ENCODE measurements around the gene ATP6V1E1. TPM values are rescaled to one million over a fixed set of nuclear protein-coding genes. Genes with fewer than 3 reads are reported as not detected.
"Not testable (repeated sequence)": the region's sequence is repeated elsewhere in the genome, so short reads cannot be mapped to it uniquely, and the experiment has no call there.

Gene ATP6V1E1
- total RNA-seq, 1 donor from 2014 or later: 64.2 TPM

DNA sequence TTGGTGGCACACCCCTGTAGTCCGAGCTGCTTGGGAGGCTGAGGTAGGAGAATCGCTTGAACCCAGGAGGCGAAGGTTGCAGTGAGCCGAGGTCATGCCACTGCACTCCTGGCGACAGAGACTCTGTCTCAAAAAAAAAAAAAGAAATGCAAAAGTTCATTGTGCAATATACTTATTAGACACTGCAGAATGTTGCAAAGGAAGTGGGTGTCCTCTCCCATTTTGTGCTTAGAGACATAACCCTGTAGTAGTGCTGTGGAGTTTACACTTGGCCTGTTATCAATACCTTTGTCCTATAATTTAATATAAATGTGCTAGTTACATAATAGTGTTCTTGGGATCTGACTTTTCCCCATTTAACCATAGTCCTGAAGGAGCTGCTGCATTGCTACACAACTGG is 19.4 kb upstream of the ATP6V1E1 start:
- no peak overlapping the region for H3K27ac Mint-ChIP-seq
- H3K9me3 Mint-ChIP-seq: no peaks in the 10 kb centered on the region
- H3K36me3 Mint-ChIP-seq: peaks cover 6% of the 10 kb centered on the region
- H3K4me3 Mint-ChIP-seq: no peak overlapping the region
- H3K27me3 Mint-ChIP-seq: no peaks in the 10 kb centered on the region
- H3K4me1 Mint-ChIP-seq (ENCODE audit: unreplicated experiment): no peaks in the 10 kb centered on the region
- no peak for DNase-seq (ENCODE audit: extremely low spot score, unreplicated experiment)
- TF ChIP-seq, protein P1, sequence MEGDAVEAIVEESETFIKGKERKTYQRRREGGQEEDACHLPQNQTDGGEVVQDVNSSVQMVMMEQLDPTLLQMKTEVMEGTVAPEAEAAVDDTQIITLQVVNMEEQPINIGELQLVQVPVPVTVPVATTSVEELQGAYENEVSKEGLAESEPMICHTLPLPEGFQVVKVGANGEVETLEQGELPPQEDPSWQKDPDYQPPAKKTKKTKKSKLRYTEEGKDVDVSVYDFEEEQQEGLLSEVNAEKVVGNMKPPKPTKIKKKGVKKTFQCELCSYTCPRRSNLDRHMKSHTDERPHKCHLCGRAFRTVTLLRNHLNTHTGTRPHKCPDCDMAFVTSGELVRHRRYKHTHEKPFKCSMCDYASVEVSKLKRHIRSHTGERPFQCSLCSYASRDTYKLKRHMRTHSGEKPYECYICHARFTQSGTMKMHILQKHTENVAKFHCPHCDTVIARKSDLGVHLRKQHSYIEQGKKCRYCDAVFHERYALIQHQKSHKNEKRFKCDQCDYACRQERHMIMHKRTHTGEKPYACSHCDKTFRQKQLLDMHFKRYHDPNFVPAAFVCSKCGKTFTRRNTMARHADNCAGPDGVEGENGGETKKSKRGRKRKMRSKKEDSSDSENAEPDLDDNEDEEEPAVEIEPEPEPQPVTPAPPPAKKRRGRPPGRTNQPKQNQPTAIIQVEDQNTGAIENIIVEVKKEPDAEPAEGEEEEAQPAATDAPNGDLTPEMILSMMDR (conservative IDR thresholded peaks at IDR 0.05): no peak

DNA sequence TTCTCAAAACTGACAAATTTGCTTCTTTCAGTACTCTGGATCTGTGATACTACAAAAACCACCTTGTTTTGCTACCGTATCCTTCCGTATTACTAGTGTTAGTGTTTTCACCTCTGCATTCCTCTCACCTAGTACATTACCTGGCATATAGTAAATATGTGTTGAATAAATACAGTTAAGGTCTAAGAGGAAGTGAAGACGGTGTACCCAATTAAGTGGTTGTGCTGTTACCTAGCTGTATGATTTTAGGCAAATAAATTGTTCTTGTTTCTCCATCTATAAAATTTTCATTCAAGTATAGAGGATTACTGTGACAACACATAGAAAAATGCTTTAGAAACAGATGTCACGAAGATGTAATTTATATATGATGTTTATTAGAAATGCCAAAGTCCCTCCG is 18.9 kb upstream of the ATP6V1E1 start:
- Mint-ChIP-seq H3K9me3 (no peaks in the 10 kb centered on the region), H3K36me3 (peaks cover 11% of the 10 kb centered on the region), H3K27me3 (no peaks in the 10 kb centered on the region), H3K4me1 (ENCODE audit: unreplicated experiment) (no peaks in the 10 kb centered on the region), H3K27ac (no peak overlapping the region), H3K4me3 (no peak overlapping the region)
- TF ChIP-seq, protein P1 (conservative IDR thresholded peaks at IDR 0.05): no peak
- DNase-seq (ENCODE audit: extremely low spot score, unreplicated experiment): no peak

DNA sequence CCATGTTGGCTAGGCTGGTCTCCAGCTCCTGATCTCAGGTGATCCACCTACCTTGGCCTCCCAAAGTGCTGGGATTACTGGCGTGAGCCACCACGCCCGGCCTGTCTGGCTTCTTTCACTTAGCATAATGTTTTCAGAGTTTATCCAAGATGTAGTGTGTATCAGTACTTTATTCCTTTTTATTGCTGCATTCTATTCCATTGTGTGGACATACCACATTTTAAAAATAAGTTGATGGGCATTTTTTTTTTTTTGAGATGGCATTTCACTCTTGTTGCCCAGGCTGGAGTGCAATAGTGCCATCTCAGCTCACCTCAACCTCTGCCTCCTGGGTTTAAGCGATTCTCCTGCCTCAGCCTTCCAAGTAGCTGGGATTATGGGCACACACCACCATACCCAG is 13.8 kb upstream of the ATP6V1E1 start:
- not testable (repeated sequence) for H3K9me3 Mint-ChIP-seq; DNase-seq (ENCODE audit: extremely low spot score, unreplicated experiment); H3K4me3 Mint-ChIP-seq; H3K4me1 Mint-ChIP-seq (ENCODE audit: unreplicated experiment); H3K27me3 Mint-ChIP-seq
- Mint-ChIP-seq H3K36me3 (peaks cover 11% of the 10 kb centered on the region), H3K27ac (peak overlapping the region; percentile 83)

DNA sequence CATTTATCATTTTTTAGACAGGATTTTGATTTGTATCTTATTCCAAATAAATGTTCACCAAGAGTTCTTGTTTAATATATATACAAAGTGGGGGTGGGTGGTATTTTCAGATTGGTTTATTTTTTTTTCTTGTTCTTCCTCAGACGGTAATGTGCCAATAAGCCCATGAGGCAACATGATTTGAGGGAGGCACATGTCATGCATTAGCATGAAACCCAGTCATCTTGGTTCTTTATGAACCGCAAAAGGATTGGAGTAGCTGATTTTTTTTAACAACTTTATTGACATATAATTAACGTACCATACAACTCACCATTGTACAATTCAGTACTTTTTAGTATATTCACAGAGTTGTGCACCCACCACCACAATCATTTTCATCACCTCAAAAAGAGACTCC is 12.7 kb upstream of the ATP6V1E1 start:
- Mint-ChIP-seq H3K4me3 (no peak overlapping the region), H3K9me3 (no peaks in the 10 kb centered on the region), H3K27me3 (no peaks in the 10 kb centered on the region), H3K4me1 (ENCODE audit: unreplicated experiment) (peaks cover 9% of the 10 kb centered on the region), H3K27ac (peak overlapping the region; percentile 67), H3K36me3 (peaks cover 9% of the 10 kb centered on the region)
- TF ChIP-seq, protein P1 (conservative IDR thresholded peaks at IDR 0.05): no peak
- DNase-seq (ENCODE audit: extremely low spot score, unreplicated experiment): no peak

DNA sequence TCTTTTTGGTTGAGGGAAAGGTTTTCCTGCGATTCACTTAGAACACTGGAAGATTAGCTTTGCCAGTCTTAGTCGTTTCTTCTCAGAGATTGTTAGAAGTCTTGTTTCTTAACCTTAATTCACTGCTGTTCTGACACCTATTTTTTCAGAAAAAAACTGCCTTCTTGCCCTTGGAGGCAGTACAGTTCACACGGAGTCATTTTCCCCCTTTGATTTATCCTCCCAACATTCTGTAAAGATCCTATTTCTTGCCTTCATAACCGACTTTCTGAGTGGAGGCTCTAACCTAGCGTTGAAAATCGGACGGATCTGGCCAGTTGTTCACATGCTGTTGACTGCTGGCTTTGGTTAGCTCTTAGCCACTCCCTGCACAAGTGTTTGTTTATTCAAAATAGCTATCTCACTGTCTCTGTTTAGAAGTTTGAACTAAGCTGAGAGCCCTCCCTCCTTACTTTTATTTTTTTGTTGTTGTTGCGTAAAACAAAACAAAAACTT is 10.7 kb upstream of the ATP6V1E1 start:
- TF ChIP-seq, protein P1 (conservative IDR thresholded peaks at IDR 0.05): no peak
- H3K27ac Mint-ChIP-seq: peak overlapping the region; percentile 100
- DNase-seq (ENCODE audit: extremely low spot score, unreplicated experiment): no peak
- peaks cover 9% of the 10 kb centered on the region for H3K4me1 Mint-ChIP-seq (ENCODE audit: unreplicated experiment)
- H3K36me3 Mint-ChIP-seq: peaks cover 9% of the 10 kb centered on the region
- H3K9me3 Mint-ChIP-seq: no peaks in the 10 kb centered on the region
- H3K27me3 Mint-ChIP-seq: no peaks in the 10 kb centered on the region
- peak overlapping the region; percentile 92 for H3K4me3 Mint-ChIP-seq

DNA sequence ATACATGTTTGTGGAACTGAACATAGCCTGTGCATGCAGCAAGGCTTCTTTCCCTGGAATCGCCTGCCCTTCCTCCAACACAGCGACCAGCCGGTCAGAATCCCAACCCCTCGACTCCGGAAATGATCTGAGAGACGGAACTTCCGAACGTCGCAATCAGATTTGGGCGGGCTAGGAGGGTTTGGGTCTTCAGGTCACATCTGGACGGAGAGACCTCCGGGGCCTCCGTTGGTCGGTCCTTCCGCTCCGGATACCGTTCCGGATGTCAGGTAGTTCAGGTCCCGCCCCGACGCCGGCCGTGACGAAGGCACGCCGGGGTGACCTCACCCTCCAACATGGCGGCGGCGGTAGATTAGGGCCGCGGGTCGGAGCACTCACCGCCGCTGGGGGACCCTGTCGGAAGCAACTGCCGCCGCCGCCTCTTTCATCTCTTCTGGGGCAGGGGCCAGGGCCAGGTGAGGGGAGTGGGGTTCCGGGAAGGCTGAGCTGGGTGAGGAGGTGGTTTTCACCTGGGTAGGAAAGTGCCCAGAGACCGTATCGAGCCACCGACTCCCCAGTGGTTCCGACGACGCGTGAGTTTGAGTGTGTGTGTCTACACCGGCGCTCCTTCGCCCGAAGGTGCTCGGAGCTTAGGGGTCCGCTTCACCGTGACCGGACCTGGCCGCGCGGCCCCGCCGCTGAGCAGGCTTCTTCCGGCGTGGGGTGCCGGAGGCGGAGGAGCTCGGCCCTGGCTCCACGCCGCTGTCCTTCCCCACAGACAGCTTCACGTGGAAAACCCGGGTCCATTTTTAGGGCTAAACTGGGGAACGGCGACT is 10.1 kb upstream of the ATP6V1E1 start, which contains the start of gene BCL2L13:
Gene BCL2L13, plus strand, starts transcription at position 326 of the 815 bp plus-strand sequence. CDS start 16,955 bp downstream, outside the sequence.
- Mint-ChIP-seq H3K4me3 (peak within 1 kb of the TSS; percentile 92), H3K27me3 (no peaks in the 10 kb centered on the region), H3K9me3 (no peaks in the 10 kb centered on the region), H3K27ac (peak within 1 kb of the TSS; percentile 100), H3K4me1 (ENCODE audit: unreplicated experiment) (peaks cover 9% of the 10 kb centered on the region), H3K36me3 (peaks cover 9% of the 10 kb centered on the region)
- TF ChIP-seq, protein P1 (conservative IDR thresholded peaks at IDR 0.05): no peak
- DNase-seq (ENCODE audit: extremely low spot score, unreplicated experiment): peak; percentile 89

All from type B pancreatic cell (in vitro differentiated cells).